ENCODE measurements around the gene KIF13A.

DNA sequence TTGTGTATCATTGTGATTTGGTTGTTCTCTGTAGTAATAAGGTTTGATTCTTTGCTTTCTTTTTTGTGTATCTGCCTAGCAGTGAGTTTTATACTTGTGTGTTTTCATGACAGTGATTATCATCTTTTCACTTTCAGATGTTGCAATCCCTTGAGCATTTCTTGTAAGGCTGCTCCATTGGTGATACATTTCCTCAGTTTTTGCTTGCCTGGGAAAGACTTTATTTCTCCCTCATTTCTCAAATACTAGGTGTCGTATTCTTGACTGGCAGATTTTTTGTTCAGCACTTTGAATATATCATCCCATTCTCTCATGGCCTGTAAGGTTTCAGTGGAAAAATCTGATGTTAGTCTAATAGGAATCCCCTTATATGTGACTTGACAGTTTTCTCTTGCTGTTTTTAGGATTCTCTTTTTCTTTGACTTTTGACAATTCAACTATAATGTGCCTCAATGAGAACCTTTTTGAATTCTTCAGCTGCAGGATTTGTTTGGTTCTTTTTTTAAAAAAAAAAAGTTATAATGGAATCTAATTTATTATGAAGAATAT, 249.7 kb downstream of the KIF13A start:
- TF ChIP-seq KHSRP (IDR thresholded peaks at IDR 0.05) (no peak), RB1 (IDR thresholded peaks at IDR 0.05; ENCODE audit: low read depth) (no peak), SRF (CRISPR knock-in tag; IDR thresholded peaks at IDR 0.05) (no peak)
